GM12878 (cell line): ENCODE results near the gene RHEB. TPM values are rescaled to one million over a fixed set of nuclear protein-coding genes. Genes with fewer than 3 reads are reported as not detected.

Experiments
- ATAC-seq: fragments of 200-7000 bp; cut with Tn5 transposase; 3 replicates; pipeline ENCODE4 v1.9.1; 2020; ENCODE audit warnings: mild to moderate bottlenecking, moderate library complexity
- BruUV-seq: library from RNA; stranded (reverse); fragments of 400-500 nt; replicated peaks from 2 replicates; lab custom pipeline; 2021; lab: Mats Ljungman, UMichigan
- CTCF ChIA-PET: fragments of 300-600 bp; sonication (Branson Sonifier 250); formaldehyde crosslinking; extraction: SDS; loops from one replicate; lab custom pipeline; 2021; ENCODE audit warnings: inconsistent platforms; lab: Yijun Ruan, JAX
- POLR2A ChIA-PET: fragments of 350-600 bp; formaldehyde crosslinking; extraction: SDS; loops from one replicate; lab custom pipeline; 2021; ENCODE audit warnings: inconsistent platforms; lab: Charles Lee
- RAD21 ChIA-PET: fragments of 300-600 bp; sonication (Branson Sonifier 250); formaldehyde crosslinking; loops from one replicate; lab custom pipeline; 2023; ENCODE audit warnings: antibody characterized with exemption; ENCODE audit not compliant: unreplicated experiment; lab: Charles Lee
- SMC1A ChIA-PET: fragments of 300-600 bp; sonication (Branson Sonifier 250); formaldehyde crosslinking; loops from one replicate; lab custom pipeline; 2023; ENCODE audit not compliant: unreplicated experiment, uncharacterized antibody; lab: Charles Lee
- DNase-seq: peaks from one replicate; pipeline ENCODE4 v3.0.0-alpha.2; 2011; ENCODE audit warnings: low read depth, low spot score
- FAIRE-seq: peaks from 3 replicates; lab custom pipeline; 2011; peaks lifted over from hg19 to GRCh38; lab: Jason Lieb, UNC
- H2AFZ ChIP-seq: 2 replicates; pipeline ENCODE4 v1.6.0; 2011; ENCODE audit warnings: low read depth, low read length, control low read depth; ENCODE audit not compliant: control insufficient read depth
- H3K27ac ChIP-seq: 2 replicates; pipeline ENCODE4 v1.5.1; 2011; ENCODE audit warnings: control low read depth; ENCODE audit not compliant: control insufficient read depth, insufficient read depth
- H3K27me3 ChIP-seq, 2 experiments: replicated peaks in 1 of 2; 2 replicates each; pipeline versions ENCODE4 v1.6.0 to v1.6.1; 2011; ENCODE audit warnings: low read length in 1 of 2; ENCODE audit not compliant: control insufficient read depth in 2 of 2, insufficient read depth in 2 of 2
- H3K36me3 ChIP-seq, 2 experiments: 2 replicates each; pipeline ENCODE4 v1.5.1; 2011; ENCODE audit warnings: low read length in 1 of 2; ENCODE audit not compliant: control insufficient read depth in 2 of 2, insufficient read depth in 2 of 2
- H3K4me1 ChIP-seq: 2 replicates; pipeline ENCODE4 v1.6.1; 2011; ENCODE audit warnings: mild to moderate bottlenecking, low read length, moderate library complexity, mixed read lengths; ENCODE audit not compliant: control insufficient read depth, insufficient read depth
- H3K4me2 ChIP-seq: 2 replicates; pipeline ENCODE4 v1.6.0; 2011; ENCODE audit warnings: control low read depth; ENCODE audit not compliant: control insufficient read depth, insufficient read depth
- H3K4me3 ChIP-seq: fragments of 200-600 bp; sonication (generic); 2 replicates; pipeline ENCODE4 v1.5.1; 2016
- H3K79me2 ChIP-seq: 2 replicates; pipeline ENCODE4 v1.6.0; 2011; ENCODE audit warnings: low read length; ENCODE audit not compliant: control insufficient read depth, insufficient read depth
- H3K9ac ChIP-seq: 2 replicates; pipeline ENCODE4 v1.8.0; 2011; ENCODE audit warnings: low read length, control low read depth, mixed read lengths; ENCODE audit not compliant: control insufficient read depth, insufficient read depth
- H3K9me3 ChIP-seq: replicated peaks from 3 replicates; pipeline ENCODE4 v1.5.1; 2011; ENCODE audit warnings: mild to moderate bottlenecking, low read length; ENCODE audit not compliant: control insufficient read depth, insufficient read depth
- H4K20me1 ChIP-seq: 2 replicates; pipeline ENCODE4 v1.6.0; 2011; ENCODE audit not compliant: control insufficient read depth, insufficient read depth
- BACH1 ChIP-seq: fragments of 450-650 bp; IDR thresholded peaks from 2 replicates; pipeline ENCODE4 v1.6.1; 2017; ENCODE audit warnings: mild to moderate bottlenecking, borderline replicate concordance
- BHLHE40 ChIP-seq, 2 experiments: fragments of 450-650 bp in 1 of 2; IDR thresholded peaks; 2 replicates each; pipeline ENCODE4 v1.6.1; 2011 to 2017; ENCODE audit warnings: low read depth in 2 of 2, borderline replicate concordance in 1 of 2, improper control_type of control experiment in 1 of 2, low read length in 1 of 2, mild to moderate bottlenecking in 1 of 2
- ESRRA ChIP-seq: IDR thresholded peaks from 2 replicates; pipeline ENCODE4 v1.6.1; 2012; ENCODE audit warnings: mild to moderate bottlenecking, low read length, improper control_type of control experiment
- IKZF1 ChIP-seq: fragments of 450-650 bp; conservative IDR thresholded peaks from 2 replicates; pipeline ENCODE4 v1.6.1; 2017; ENCODE audit warnings: antibody characterized with exemption, mild to moderate bottlenecking
- POLR2AphosphoS5 ChIP-seq: IDR thresholded peaks from 2 replicates; pipeline ENCODE4 v1.6.1; 2011; ENCODE audit warnings: mild to moderate bottlenecking, low read length, inconsistent platforms
- RAD21 ChIP-seq: IDR thresholded peaks from 2 replicates; pipeline ENCODE4 v1.6.1; 2011; ENCODE audit warnings: mild to moderate bottlenecking, low read depth, low read length, moderate library complexity; ENCODE audit not compliant: insufficient read depth
- SMAD1 ChIP-seq: fragments of 450-650 bp; IDR thresholded peaks from 2 replicates; pipeline ENCODE4 v1.6.1; 2018; ENCODE audit warnings: mild to moderate bottlenecking, low read depth; ENCODE audit not compliant: partially characterized antibody
- SREBF2 ChIP-seq: IDR thresholded peaks from 2 replicates; pipeline ENCODE4 v1.6.1; 2012; ENCODE audit warnings: mild to moderate bottlenecking, low read length
- ZSCAN29 ChIP-seq: fragments of 450-650 bp; IDR thresholded peaks from 2 replicates; pipeline ENCODE4 v1.6.1; 2017; ENCODE audit warnings: mild to moderate bottlenecking, moderate library complexity
- WGBS: methylation state at CpG from one replicate; pipeline ENCODE4 v1.1.6; 2016; ENCODE audit warnings: low lambda C conversion rate; ENCODE audit not compliant: insufficient replicate concordance, insufficient coverage; ENCODE audit errors: missing lambda C conversion rate; 5-methylcytosine and 5-hydroxymethylcytosine counted together
- in situ Hi-C: fragments of 300-500 bp; cut with MboI; formaldehyde crosslinking; loops from 9 replicates; pipeline ENCODE4 v1.14.3; 2018; ENCODE audit warnings: mixed read lengths
- intact Hi-C: fragments of 100-400 bp; cut with micrococcal nuclease; formaldehyde crosslinking; loops from one replicate; pipeline ENCODE4 v1.14.2; 2022; ENCODE audit not compliant: unreplicated experiment
- polyA plus RNA-seq, 11 experiments: library from polyadenylated mRNA; depleted of rRNA in 4 of 11; unstranded in 6 of 11; stranded (reverse) in 5 of 11; fragments of >200 nt; fragmentation: Nextera tagmentation in 4 of 11; fragmentation: Illumina TruSeq in 1 of 11; extraction: Ambion mirVana in 4 of 11; extraction: Trizol in 1 of 11; gene quantifications; 1 replicate in 1 of 11; 2 replicates in 10 of 11; pipeline versions ENCODE4 v1.2.1 to v1.2.3, GENCODE V29; 2011 to 2016; ENCODE audit warnings: inconsistent platforms in 2 of 11, missing spikeins in 2 of 11, low read depth in 1 of 11
- total RNA-seq, 4 experiments: library from RNA; depleted of rRNA in 3 of 4; stranded (reverse); fragments of >200 nt in 3 of 4; fragmentation: Illumina TruSeq in 1 of 4; extraction: Trizol in 1 of 4; gene quantifications; 2 replicates each; pipeline versions ENCODE4 v1.2.1 to v1.2.3, GENCODE V29; 2013 to 2021
- TF ChIP-seq, protein P1 (sequence below): fragments of 450-650 bp; formaldehyde crosslinking; IDR thresholded peaks from 2 replicates; pipeline ENCODE4 v1.5.0; 2022; ENCODE audit warnings: mild to moderate bottlenecking, missing genetic modification characterization
- TF ChIP-seq, protein P2 (sequence below): fragments of 450-650 bp; IDR thresholded peaks from 2 replicates; pipeline ENCODE4 v1.6.1; 2017; ENCODE audit warnings: antibody characterized with exemption, mild to moderate bottlenecking, moderate library complexity
- TF ChIP-seq, protein P3 (sequence below): fragments of 450-650 bp; IDR thresholded peaks from 2 replicates; pipeline ENCODE4 v1.6.1; 2016; ENCODE audit warnings: mild to moderate bottlenecking, moderate library complexity, borderline replicate concordance

RHEB gene
- total and polyA plus RNA-seq, 10 of the 15 experiments (the other 5 are each of a cell fraction or from before 2014, with no cell fraction given), result 6.2 to 67.8 (median 38.0) TPM

DNA sequence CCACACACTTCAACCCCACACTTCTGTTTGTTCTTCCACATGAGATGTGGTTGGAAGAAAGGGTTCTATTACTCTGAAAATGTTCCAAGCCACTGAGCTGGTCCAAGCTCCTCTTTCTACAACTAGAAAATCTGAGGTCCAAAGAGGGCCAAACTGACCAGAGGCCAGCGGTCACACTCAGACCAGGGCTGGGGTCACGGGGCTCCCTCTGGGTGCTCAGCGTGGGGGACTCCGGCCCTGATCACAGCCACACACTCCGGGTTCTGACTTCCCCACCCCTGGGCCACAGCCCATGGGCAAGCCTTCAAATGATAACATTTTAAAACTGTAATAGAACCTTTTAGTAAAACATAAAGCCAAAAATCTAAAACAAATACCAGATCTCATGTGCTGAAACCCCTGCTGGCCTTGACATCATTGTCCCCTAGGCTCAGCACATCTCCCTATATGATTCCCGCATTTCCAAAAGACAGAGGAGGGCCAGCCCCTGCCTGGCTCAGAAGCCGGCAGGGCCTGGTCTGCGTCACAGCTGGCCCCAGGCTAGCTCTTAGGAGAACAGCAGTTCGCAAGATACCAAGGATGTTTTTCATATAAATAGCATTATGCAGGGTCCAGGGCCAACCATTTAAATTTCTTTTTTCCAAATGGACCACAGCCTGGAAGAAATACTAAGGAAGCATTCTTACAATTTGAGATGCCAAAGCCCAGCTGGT, 83.1 kb downstream of the RHEB start:
- POLR2A ChIA-PET, result no interaction called here
- FAIRE-seq (no peak), DNase-seq (no peak), ATAC-seq (no peak)
- Histone ChIP-seq H3K27ac (no peak overlapping the region), H3K4me2 (no peak overlapping the region), H4K20me1 (no peaks in the 10 kb centered on the region), H2AFZ (no peak overlapping the region), H3K79me2 (no peaks in the 10 kb centered on the region), H3K9ac (no peak overlapping the region), H3K36me3 (no peaks in the 10 kb centered on the region), H3K4me1 (peaks cover 8% of the 10 kb centered on the region), H3K4me3 (no peak overlapping the region), H3K9me3 (no peaks in the 10 kb centered on the region), H3K27me3 (peaks cover 0 to 2% of the 10 kb centered on the region in 2 experiments; a peak in 2 of 4 replicates)
- CTCF ChIA-PET, result interaction anchor here (0.6 to 1.6 kb wide), 2 partner anchors 12 to 68 kb away, joined by 3 to 4 read pairs; no protein-coding TSS in a partner anchor
- intact Hi-C loops (no loop called here), in situ Hi-C loops (no loop called here)
- no peak for TF ChIP-seq ZSCAN29
- TF ChIP-seq, protein P1, sequence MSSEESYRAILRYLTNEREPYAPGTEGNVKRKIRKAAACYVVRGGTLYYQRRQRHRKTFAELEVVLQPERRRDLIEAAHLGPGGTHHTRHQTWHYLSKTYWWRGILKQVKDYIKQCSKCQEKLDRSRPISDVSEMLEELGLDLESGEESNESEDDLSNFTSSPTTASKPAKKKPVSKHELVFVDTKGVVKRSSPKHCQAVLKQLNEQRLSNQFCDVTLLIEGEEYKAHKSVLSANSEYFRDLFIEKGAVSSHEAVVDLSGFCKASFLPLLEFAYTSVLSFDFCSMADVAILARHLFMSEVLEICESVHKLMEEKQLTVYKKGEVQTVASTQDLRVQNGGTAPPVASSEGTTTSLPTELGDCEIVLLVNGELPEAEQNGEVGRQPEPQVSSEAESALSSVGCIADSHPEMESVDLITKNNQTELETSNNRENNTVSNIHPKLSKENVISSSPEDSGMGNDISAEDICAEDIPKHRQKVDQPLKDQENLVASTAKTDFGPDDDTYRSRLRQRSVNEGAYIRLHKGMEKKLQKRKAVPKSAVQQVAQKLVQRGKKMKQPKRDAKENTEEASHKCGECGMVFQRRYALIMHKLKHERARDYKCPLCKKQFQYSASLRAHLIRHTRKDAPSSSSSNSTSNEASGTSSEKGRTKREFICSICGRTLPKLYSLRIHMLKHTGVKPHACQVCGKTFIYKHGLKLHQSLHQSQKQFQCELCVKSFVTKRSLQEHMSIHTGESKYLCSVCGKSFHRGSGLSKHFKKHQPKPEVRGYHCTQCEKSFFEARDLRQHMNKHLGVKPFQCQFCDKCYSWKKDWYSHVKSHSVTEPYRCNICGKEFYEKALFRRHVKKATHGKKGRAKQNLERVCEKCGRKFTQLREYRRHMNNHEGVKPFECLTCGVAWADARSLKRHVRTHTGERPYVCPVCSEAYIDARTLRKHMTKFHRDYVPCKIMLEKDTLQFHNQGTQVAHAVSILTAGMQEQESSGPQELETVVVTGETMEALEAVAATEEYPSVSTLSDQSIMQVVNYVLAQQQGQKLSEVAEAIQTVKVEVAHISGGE (CRISPR knock-in tag), result no peak
- no peak for TF ChIP-seq POLR2AphosphoS5
- TF ChIP-seq, protein P2, sequence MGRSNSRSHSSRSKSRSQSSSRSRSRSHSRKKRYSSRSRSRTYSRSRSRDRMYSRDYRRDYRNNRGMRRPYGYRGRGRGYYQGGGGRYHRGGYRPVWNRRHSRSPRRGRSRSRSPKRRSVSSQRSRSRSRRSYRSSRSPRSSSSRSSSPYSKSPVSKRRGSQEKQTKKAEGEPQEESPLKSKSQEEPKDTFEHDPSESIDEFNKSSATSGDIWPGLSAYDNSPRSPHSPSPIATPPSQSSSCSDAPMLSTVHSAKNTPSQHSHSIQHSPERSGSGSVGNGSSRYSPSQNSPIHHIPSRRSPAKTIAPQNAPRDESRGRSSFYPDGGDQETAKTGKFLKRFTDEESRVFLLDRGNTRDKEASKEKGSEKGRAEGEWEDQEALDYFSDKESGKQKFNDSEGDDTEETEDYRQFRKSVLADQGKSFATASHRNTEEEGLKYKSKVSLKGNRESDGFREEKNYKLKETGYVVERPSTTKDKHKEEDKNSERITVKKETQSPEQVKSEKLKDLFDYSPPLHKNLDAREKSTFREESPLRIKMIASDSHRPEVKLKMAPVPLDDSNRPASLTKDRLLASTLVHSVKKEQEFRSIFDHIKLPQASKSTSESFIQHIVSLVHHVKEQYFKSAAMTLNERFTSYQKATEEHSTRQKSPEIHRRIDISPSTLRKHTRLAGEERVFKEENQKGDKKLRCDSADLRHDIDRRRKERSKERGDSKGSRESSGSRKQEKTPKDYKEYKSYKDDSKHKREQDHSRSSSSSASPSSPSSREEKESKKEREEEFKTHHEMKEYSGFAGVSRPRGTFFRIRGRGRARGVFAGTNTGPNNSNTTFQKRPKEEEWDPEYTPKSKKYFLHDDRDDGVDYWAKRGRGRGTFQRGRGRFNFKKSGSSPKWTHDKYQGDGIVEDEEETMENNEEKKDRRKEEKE, result no peak
- no peak for TF ChIP-seq ESRRA
- TF ChIP-seq SREBF2, result no peak
- no peak for TF ChIP-seq RAD21
- TF ChIP-seq, protein P3, sequence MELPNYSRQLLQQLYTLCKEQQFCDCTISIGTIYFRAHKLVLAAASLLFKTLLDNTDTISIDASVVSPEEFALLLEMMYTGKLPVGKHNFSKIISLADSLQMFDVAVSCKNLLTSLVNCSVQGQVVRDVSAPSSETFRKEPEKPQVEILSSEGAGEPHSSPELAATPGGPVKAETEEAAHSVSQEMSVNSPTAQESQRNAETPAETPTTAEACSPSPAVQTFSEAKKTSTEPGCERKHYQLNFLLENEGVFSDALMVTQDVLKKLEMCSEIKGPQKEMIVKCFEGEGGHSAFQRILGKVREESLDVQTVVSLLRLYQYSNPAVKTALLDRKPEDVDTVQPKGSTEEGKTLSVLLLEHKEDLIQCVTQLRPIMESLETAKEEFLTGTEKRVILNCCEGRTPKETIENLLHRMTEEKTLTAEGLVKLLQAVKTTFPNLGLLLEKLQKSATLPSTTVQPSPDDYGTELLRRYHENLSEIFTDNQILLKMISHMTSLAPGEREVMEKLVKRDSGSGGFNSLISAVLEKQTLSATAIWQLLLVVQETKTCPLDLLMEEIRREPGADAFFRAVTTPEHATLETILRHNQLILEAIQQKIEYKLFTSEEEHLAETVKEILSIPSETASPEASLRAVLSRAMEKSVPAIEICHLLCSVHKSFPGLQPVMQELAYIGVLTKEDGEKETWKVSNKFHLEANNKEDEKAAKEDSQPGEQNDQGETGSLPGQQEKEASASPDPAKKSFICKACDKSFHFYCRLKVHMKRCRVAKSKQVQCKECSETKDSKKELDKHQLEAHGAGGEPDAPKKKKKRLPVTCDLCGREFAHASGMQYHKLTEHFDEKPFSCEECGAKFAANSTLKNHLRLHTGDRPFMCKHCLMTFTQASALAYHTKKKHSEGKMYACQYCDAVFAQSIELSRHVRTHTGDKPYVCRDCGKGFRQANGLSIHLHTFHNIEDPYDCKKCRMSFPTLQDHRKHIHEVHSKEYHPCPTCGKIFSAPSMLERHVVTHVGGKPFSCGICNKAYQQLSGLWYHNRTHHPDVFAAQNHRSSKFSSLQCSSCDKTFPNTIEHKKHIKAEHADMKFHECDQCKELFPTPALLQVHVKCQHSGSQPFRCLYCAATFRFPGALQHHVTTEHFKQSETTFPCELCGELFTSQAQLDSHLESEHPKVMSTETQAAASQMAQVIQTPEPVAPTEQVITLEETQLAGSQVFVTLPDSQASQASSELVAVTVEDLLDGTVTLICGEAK, result no peak
- TF ChIP-seq IKZF1, result no peak
- TF ChIP-seq SMAD1, result no peak
- TF ChIP-seq BHLHE40 (IDR thresholded peaks at IDR 0.05; ENCODE audit: borderline replicate concordance in 1 of 2, low read depth in 2 of 2, low read length in 1 of 2), result no peak
- TF ChIP-seq BACH1, result no peak
- RAD21 ChIA-PET, result interaction anchor here (0.8 to 1.2 kb wide), 2 partner anchors 12 to 197 kb away, joined by 3 read pairs; no protein-coding TSS in a partner anchor
- 46% methylated on average over 9 of the region's 9 CpGs for WGBS
- SMC1A ChIA-PET, result no interaction called here
- no TSS peak for BruUV-seq
